Pancreas (tissue), 10 donors: Measurements from ENCODE around the gene S100A1. TPM values are rescaled to one million over a fixed set of nuclear protein-coding genes. Genes with fewer than 3 reads are reported as not detected.

Experiments
- ATAC-seq, 4 donors: fragments of 200-7000 bp; cut with Tn5 transposase; one replicate each; pipeline versions ENCODE4 v1.8.0 to v1.9.1; 2020; ENCODE audit warnings: mild to moderate bottlenecking in 4 of 4, moderate library complexity in 4 of 4
- DNase-seq, 6 donors: peaks; one replicate each; pipeline ENCODE4 v3.0.0-alpha.2; 2020
- FAIRE-seq: peaks from 2 replicates; lab custom pipeline; 2012; peaks lifted over from hg19 to GRCh38; lab: Jason Lieb, UNC
- H3K27ac ChIP-seq, 4 donors: fragments of 200-600 bp; sonication (generic); 1 replicate in 3 of 4; 2 replicates in 1 of 4; pipeline versions ENCODE4 v1.5.0 to v1.8.0; 2020
- H3K27me3 ChIP-seq, 4 donors: fragments of 200-600 bp; one replicate each; pipeline ENCODE4 v1.8.0; 2021
- H3K36me3 ChIP-seq, 3 donors: fragments of 200-600 bp; sonication (generic) in 1 of 3; one replicate each; pipeline versions ENCODE4 v1.5.0 to v1.8.0; 2020 to 2021
- H3K4me1 ChIP-seq, 3 donors: fragments of 200-600 bp; one replicate each; pipeline ENCODE4 v1.8.0; 2021
- H3K4me3 ChIP-seq, 4 donors: fragments of 200-600 bp; sonication (generic) in 2 of 4; one replicate each; pipeline versions ENCODE4 v1.5.0 to v1.8.0; 2020 to 2021
- H3K9me3 ChIP-seq, 4 donors: fragments of 200-600 bp; one replicate each; pipeline ENCODE4 v1.8.0; 2021
- CTCF ChIP-seq, 4 donors: fragments of 200-600 bp; sonication (generic) in 3 of 4; IDR thresholded peaks; one replicate each; pipeline versions ENCODE4 v1.5.0 to v1.8.0; 2021; ENCODE audit warnings: antibody characterized with exemption in 4 of 4
- WGBS, 2 donors: extraction: QIAGEN DNeasy Blood & Tissue Kit; methylation state at CpG; one replicate each; pipeline ENCODE4 v1.1.7; 2013; 5-methylcytosine and 5-hydroxymethylcytosine counted together
- intact Hi-C, 3 donors: fragments of 100-400 bp; cut with DNase I; formaldehyde crosslinking; loops; one replicate each; pipeline versions ENCODE4 v1.11.1 to v1.14.2; 2022
- polyA plus RNA-seq, 2 donors: library from polyadenylated mRNA; stranded (reverse); fragments of 200-250 nt; gene quantifications; one replicate each; pipeline ENCODE4 v1.2.3, GENCODE V29; 2013
- total RNA-seq, 6 donors: library from RNA; stranded (reverse); fragmentation: NEBNext Ultra II Directional in 4 of 6; extraction: Animal tissue kit (Norgen Biotek cat#: 25700) in 4 of 6; gene quantifications; one replicate each; pipeline versions ENCODE4 v1.2.1 to v1.2.4, GENCODE V29; 2021 to 2023
- donor health status: healthy with polysubstance abuse.
- donor health status: DM: no; HTN: no; CAD: no; lungs with moderate emphysema.
- donor health status: DM: no; HTN: no; CAD: no.
- donor health status: control.
- donor health status: control.
- donor health status: Bipolar disorder and iron deficiency.
- donor health status: DM: yes; HTN: yes; CAD: no.
- donor health status: DM: no; HTN: no; CAD: no.
- donor health status: DM: no; HTN: no; CAD: no.
- donor health status: DM: yes; HTN: yes; CAD: no.

The S100A1 gene
- total and polyA plus RNA-seq, 8 donors = 1.9 to 14.0 (median 4.0) TPM

DNA sequence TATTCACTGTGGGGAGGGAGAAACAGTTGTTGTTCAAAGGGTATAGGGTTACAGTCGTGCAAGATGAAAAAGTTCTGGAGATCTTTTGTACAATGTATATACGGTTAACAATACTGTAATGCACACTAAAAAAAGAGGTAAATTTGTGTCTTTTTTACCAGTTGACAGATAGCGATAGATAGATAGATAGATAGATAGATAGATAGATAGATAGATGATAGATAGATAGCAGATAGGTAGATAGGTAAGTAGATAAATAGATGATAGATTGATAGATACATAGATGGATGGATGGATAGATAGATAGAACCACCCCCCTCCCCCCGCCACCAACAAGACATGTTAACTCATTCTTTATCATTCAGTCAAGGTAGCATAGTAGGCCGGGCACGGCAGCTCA, 25.5 kb upstream of the S100A1 start:
- FAIRE-seq = no peak

GRCh38 chr1:153606194-153606593, 22.0 kb upstream of the S100A1 start:
- ATAC-seq (no peak), DNase-seq (no peak), FAIRE-seq (no peak)
- no peaks in the 10 kb centered on the region for H3K9me3 ChIP-seq
- peaks cover 0 to 11% (median 0%) of the 10 kb centered on the region in 3 donors for H3K36me3 ChIP-seq
- no peaks in the 10 kb centered on the region for H3K4me1 ChIP-seq
- H3K27ac ChIP-seq = no peak overlapping the region
- no peaks in the 10 kb centered on the region for H3K27me3 ChIP-seq
- no peak overlapping the region for H3K4me3 ChIP-seq
- intact Hi-C loops = no loop called here
- TF ChIP-seq CTCF (IDR thresholded peaks at IDR 0.05) = no peak
- 94 to 95% methylated on average over 11 of the region's 11 CpGs for WGBS, 2 donors

More for the DNA sequence above, 25.5 kb upstream of the S100A1 start:
- WGBS, 2 donors = 90 to 94% methylated on average over 6 of the region's 6 CpGs
- Histone ChIP-seq H3K4me1 (no peaks in the 10 kb centered on the region), H3K4me3 (no peak overlapping the region), H3K36me3 (peaks cover 0 to 11% (median 0%) of the 10 kb centered on the region in 3 donors), H3K9me3 (no peaks in the 10 kb centered on the region), H3K27ac (no peak overlapping the region), H3K27me3 (no peaks in the 10 kb centered on the region)
- ATAC-seq (no peak), DNase-seq (no peak)
- TF ChIP-seq CTCF (IDR thresholded peaks at IDR 0.05) = no peak
- intact Hi-C loops = no loop called here

- Histone ChIP-seq H3K27me3 (no peaks in the 10 kb centered on the region), H3K27ac (no peak overlapping the region), H3K4me3 (no peak overlapping the region), H3K9me3 (no peaks in the 10 kb centered on the region), H3K36me3 (peaks cover 0 to 11% (median 0%) of the 10 kb centered on the region in 3 donors), H3K4me1 (no peaks in the 10 kb centered on the region)
- FAIRE-seq = no peak
- no peak for TF ChIP-seq CTCF (IDR thresholded peaks at IDR 0.05)
- intact Hi-C loops = no loop called here
- WGBS, 2 donors = 92 to 98% methylated on average over 8 of the region's 8 CpGs
- no peak for ATAC-seq
- DNase-seq = no peak
These were observed 20.9 kb upstream of the S100A1 start for GRCh38 chr1:153607381-153607780.

GRCh38 chr1:153608089-153608682, 20.0 kb upstream of the S100A1 start:
- no peaks in the 10 kb centered on the region for H3K27me3 ChIP-seq
- intact Hi-C loops = no loop called here
- WGBS, 2 donors = 80 to 87% methylated on average over 7 of the region's 7 CpGs
- peaks cover 0 to 11% (median 0%) of the 10 kb centered on the region in 3 donors for H3K36me3 ChIP-seq
- FAIRE-seq (no peak), DNase-seq (no peak), ATAC-seq (no peak)
- H3K4me1 ChIP-seq = no peaks in the 10 kb centered on the region
- no peaks in the 10 kb centered on the region for H3K9me3 ChIP-seq
- H3K4me3 ChIP-seq = peak overlapping the region in 1 of 4 donors; percentile 18
- TF ChIP-seq CTCF (IDR thresholded peaks at IDR 0.05) = no peak
- peak overlapping the region in 2 of 4 donors; percentile 46 to 73 for H3K27ac ChIP-seq
